ENCODE measurements around the gene KLHL15.
"Not testable (repeated sequence)": the region's sequence is repeated elsewhere in the genome, so short reads cannot be mapped to it uniquely, and the experiment has no call there.

Gene KLHL15

DNA sequence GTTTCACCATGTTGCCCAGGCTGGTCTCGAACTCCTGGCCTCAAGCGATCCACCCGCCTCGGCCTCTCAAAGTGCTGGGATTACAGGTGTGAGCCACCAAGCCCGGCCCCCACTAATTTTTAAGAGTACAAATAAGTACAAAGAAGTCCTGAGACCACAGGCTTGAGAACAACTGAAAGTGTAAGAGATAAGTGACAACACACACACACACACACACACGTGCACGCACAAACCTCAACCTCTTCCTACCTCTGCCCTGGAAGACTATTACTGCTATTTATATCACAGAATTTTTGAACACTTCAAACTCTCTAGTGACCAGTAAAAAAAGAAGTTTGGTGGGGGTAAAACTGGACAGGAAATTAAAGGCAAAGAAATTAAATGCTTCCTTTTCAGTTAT, 7.5 kb downstream of the KLHL15 start:
- DNase-seq (ENCODE audit: low read depth in 2 of 2, low spot score in 1 of 2) = no peak

DNA sequence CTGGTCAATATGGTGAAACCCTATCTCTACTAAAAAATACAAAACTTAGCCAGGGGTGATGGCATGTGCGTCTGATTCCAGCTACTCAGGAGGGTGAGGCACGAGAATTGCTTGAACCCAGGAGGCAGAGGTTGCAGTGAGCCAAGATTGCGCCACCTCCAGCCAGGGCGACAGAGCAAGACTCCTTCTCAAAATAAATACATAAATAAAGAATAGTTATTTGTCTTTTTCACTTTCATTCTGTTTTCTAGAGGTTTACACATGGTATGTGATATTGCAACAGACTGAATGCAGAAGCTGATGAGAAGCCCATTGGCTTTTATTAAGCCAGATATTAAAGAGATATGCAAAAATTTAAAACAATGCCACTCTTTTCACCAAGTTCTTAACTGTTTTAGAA, 8.2 kb downstream of the KLHL15 start:
- DNase-seq (ENCODE audit: low read depth in 2 of 2, low spot score in 1 of 2) = no peak

DNA sequence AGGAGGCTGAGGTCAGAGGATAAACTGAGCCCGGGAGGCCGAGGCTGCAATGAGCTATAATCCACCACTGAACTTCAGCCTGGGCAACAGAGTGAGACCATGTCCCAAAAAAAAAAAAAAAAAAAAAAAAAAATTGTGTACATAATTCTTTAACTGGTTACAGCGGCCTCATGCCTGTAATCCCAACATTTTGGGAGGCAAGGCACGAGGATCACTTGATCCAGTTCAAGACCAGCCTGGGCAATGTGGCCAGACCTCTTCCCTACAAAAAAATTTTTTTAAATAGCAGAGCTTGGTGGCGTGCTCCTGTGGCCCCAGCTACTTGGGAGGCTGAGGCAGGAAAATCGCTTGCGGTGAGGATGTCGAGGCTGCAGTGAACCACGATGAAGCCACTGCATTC, 9.3 kb downstream of the KLHL15 start:
- DNase-seq (ENCODE audit: low read depth in 2 of 2, low spot score in 1 of 2) = no peak

DNA sequence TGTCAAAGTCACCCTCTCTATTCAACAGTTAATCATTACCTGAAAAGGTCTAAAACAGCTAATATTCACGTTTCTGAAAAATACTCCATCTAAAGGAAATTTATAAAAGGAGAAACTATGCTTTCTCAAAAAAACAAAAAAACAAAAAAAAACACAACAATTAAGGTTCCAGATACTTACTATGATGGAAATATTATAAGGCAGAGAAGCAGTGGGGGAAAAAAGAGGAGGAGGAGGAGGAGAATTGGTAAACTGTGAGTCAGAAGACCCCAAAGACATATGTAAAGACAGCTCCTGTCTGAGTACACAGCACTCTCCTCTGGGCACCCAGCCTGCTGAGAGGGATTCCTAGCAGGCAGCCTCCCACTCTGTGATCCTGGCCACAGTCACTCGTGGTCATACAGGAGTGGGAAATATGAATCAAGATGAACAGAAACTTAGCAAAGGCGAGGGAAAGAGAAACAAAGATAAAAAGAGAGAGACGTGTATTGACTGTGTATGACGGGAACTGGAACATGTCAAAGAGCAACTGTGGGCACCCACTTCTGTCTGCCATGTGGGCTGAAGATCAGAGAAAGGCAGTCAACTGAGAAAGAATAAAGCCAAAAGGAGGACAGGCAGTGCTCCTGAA, 12.5 kb downstream of the KLHL15 start:
- DNase-seq (ENCODE audit: low read depth in 2 of 2, low spot score in 1 of 2) = peak in 1 of 2 donors; percentile 2

DNA sequence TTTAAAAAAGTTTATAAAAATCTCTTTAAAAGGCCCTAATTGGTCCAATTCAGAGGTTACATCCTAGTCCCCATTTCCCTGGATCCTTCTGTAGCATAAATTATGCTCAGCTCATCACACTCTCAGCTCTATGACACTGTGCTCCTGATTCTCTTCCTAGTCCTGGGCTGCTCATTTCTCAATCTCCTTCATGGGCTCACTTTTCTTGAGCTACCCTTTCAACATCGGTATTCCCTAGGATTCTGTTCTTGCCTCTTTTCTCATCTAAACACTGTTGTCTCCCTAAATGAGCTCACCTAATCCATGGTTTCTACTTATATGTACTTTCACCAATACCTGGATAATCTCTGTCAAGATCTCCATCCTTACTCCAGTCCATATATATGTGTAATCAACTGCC, 14.7 kb downstream of the KLHL15 start:
- DNase-seq (ENCODE audit: low read depth in 2 of 2, low spot score in 1 of 2) = no peak

DNA sequence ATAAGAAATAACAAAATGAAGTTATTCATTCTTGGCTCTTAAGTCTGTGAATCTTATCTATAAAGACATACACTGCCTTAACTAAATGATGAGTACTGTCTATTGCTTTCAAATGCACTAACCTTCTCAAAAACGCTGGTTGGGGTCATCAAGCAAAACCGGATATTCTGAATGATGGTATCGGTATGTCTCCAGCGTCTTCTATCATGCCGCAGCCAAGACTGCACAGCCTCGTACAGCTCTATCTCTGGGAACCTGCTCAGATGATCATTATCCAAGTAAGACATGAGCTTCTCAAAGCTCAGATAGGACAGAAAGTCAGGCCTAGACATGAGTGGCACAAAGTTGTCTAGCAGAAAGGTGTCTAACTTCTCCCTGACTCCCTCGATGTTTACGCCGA, 21.1 kb downstream of the KLHL15 start:
- DNase-seq (ENCODE audit: low read depth in 2 of 2, low spot score in 1 of 2) = no peak

DNA sequence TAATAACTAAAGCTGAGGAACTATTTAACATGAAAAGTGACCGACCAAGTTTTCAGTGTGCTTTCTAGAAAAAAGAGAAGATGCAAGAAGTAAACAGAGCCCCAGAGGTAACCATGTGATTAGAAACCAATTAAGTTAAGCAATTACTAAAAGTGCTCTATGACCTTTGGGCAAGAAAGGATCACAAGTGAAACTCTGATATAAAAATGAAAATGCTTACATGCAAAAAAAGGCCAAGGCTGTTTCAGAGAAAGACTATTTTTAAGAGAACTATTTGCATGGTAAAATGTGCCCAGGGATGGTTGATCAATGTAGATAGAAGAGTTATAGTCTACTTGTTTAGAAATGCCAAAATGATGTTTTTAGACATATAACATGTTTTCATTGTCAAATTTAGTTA, 22.0 kb downstream of the KLHL15 start:
- no peak for DNase-seq (ENCODE audit: low read depth in 2 of 2, low spot score in 1 of 2)

DNA sequence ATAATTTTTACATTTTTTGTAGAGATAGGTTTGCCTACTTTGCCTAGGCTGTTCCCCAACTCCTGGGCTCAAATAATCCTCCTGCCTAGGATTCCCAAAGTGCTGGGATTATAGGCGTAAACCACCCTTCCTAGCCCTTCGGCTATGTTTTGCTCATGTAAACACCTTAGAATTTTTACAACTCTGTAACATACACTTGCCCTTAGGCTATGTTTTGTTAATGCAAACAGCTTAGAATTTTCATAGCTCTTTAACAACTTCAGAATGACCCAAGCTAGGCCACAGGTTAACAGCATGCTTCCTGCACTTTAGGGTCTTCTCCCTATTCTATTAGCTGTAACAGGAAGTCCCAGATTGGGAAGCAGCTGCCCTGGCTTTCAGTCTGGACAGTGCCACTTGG, 24.2 kb downstream of the KLHL15 start:
- no peak for DNase-seq (ENCODE audit: low read depth in 2 of 2, low spot score in 1 of 2)

DNA sequence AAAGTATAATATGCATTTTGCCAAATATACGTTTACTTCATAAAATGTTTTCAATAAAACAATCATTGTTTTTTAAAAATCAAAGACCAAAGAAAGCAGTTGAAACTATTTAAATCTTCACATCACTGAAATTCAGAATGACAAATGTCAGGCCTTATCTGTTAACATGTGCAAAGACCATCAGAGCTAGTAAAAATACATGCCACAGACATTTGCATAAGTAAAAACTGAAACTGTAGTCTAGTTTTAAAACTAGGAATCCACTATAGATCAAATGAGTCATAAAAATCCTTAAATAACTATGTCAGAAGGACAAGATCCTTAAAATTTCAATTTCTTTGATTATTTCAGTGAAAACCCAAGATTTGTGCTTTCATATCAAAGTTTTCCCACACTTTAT, 24.8 kb downstream of the KLHL15 start:
- DNase-seq (ENCODE audit: low read depth in 2 of 2, low spot score in 1 of 2) = no peak

DNA sequence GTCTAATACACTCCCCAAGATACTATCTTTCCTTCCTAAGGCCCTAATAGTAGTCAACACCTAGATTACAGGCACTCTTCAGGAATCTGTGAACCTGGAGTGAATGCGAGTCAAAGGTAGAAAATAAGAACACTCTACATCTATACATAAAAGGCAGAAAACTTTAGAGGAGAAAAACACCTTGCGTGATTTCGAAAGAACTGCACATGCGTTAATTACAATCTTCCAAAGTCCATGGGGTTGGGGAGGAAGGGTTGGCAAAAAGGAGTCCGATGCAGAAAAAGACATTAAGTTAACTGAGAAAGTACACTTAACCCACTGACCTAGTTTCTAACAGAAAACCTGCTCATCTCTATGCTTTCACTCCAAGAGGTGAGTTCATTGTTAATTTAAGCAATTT, 27.3 kb downstream of the KLHL15 start:
- DNase-seq (ENCODE audit: low read depth in 2 of 2, low spot score in 1 of 2) = no peak

DNA sequence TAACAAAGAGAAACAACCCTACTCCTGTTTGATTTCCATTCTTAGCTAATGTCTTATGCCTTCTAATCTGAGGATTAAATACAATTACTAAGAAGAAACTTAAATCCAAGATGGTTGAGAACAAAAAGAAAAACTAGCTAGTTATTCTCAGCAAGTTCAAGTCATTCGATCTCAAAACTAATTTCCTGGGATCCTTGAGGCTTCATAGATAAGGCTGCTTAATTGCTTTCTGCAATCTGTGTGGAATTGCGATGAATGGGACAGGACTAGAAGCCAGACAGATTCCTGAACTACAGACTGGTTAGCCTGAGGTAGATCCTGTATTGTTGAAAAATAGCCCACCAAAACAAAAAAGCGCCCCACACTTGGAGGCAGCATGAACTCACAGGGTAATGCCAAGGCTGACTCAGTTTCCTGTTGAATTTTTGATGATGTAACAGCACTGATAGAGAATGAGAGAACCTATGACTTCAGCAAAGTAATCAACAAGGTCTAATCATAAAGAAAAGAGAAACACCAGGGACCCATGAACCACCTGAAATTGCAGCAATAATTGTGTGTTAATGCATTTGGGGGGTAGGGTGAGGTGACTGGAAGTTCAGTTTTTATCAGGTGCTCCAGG, 33.9 kb downstream of the KLHL15 start:
- DNase-seq (ENCODE audit: low read depth in 2 of 2, low spot score in 1 of 2) = no peak

DNA sequence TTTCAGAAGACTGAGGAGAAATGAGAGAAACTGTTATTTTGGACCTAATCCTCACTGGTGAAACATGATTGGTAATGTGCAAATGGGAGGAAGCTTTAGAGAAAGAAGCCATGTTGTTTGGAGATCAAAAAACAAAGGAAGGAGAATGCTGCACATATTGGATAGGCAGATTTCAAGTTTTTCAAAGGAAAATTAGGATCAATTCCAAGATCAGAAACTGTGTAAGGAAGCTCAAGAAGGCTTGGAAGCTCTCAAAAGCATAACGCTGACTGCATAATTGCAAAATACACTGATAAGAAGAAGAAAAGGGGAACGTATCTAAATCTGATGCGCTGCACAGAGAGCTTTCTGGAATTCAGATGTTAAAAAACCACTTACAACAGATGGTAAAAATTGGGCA, 34.6 kb downstream of the KLHL15 start:
- DNase-seq (ENCODE audit: low read depth in 2 of 2, low spot score in 1 of 2) = no peak

DNA sequence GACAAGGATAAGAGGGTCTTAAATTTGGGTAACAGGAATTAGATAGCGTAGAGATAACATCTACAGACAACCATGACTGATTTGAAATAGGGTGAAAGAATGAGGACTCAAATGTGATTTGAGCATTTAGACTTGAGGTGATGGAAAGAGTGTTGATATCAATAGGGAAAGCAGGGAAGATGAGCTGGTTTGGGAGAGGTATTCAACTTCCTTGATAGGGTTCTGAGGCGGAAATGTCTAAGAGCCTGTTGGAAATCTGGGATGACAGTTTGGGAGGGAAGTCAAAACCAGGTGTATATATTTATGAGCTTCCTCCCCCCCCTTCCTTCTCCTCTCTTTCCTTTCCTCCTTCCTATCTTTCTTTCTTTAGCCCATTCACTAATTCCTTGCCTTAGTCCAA, 36.5 kb downstream of the KLHL15 start:
- no peak for DNase-seq (ENCODE audit: low read depth in 2 of 2, low spot score in 1 of 2)

DNA sequence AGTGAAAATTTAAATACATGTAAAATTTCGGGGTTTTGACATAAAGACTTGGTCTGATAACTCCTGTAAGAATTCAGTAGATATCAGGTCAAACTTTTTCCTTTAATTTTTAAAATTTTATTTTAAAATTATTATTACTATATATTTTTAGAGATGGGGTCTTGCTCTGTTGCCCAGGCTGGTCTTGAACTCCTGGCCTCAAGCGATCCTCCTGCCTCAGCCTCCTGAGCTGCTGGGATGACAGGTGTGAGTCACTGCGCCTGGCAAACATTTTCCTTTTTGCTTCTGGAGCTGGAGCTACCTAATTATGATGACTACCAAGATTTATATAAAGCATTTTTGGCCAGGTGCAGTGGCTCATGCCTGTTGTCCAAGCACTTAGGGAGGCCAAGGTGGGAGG, 37.3 kb downstream of the KLHL15 start:
- DNase-seq (ENCODE audit: low read depth in 2 of 2, low spot score in 1 of 2) = no peak

DNA sequence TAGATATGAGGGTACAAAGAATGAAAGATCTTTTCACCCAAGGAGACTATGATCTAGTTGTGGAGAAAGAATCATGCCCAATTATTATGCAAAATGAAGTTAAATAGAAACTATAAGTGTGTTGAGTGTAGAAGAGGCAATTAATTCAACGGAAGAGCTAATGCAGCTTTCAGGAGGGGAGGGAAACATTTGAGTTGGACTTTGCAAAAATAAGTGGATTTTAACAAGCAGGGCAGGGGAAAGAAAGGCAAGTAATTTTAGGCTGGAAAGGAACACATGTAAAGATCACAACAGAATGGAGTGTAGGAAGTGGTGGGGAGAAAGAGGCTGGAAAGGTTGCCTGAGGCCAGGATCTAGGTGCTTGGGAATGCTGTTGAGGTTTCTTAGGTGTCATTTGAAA, 44.1 kb downstream of the KLHL15 start:
- no peak for DNase-seq (ENCODE audit: low read depth in 2 of 2, low spot score in 1 of 2)

DNA sequence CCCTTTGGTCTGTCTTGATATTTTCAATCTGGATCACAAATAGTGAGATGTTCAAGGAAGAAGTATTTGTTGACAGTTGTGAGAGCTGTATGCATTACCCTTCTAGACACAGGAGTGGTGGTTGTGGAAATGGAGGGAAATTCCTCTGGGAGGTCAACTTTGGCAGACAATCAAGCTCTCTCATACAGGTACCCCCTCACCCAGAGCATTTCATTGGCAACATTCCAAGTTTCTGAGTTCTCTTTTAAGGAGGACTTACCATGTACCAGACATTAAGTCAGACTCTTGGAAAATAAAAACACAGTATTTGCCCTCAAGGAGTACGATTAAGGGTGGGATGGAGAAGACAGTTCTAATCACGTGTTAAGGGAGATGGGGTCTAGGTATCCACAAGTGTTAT, 45.3 kb downstream of the KLHL15 start:
- no peak for DNase-seq (ENCODE audit: low read depth in 2 of 2, low spot score in 1 of 2)

DNA sequence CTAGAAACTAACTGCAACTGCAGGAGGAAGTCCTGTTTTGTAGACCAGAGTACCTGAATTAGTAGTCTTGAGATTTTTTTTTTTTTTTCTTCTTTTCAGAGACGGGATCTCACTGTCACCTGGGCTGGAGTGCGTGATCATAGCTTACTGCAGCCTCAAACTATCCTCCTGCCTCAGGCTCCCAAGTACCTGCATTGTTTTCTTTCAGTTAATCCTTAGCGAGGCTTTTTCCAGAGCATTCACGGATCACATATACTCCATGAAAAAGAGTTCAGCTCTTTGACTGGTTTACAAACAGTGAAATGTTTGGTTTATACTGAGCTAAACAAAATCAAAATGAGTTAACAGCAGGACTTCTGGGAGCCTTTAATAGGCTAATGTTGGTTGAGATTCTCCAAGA, 45.8 kb downstream of the KLHL15 start:
- DNase-seq (ENCODE audit: low read depth in 2 of 2, low spot score in 1 of 2) = no peak

DNA sequence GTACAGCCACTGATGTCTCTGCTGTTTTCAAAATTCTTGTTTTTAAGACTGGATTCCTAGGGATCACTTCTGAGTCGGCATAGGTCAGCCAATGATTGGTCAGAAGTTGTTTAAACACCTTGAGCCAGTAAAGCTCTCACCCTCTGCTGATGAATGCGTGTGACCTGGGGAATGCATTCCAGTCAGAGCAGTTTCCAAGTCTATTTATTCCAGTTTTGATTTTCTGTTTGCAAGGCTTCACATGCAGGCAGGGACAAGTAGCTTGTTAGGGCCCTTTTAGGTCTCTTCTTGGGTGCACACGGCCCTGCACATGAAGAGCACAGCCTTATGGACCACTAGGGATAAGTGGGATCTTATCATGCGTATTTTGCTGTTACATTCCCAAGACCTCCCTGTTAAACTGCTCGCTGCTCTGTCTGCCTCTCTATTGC, 47.0 kb downstream of the KLHL15 start:
- no peak for DNase-seq (ENCODE audit: low read depth in 2 of 2, low spot score in 1 of 2)

DNA sequence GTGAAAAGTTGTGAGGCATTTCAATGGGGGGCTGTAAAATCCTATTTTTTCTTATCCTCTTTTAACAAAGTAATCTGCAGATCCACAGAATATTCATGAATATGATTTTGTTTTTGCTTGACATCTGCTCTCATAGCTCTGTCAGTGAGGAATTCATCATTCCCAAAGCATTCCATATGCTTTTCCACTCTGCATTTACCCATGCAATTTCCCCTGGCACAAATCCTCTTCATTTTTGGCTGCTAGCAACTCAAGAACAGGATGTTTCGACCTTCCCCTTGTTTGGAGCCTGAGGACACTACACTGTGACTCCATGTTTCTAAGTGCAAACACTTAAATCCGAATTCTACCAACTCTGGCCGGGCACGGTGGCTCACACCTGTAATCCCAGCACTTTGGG, 48.5 kb downstream of the KLHL15 start:
- DNase-seq (ENCODE audit: low read depth in 2 of 2, low spot score in 1 of 2) = no peak

DNA sequence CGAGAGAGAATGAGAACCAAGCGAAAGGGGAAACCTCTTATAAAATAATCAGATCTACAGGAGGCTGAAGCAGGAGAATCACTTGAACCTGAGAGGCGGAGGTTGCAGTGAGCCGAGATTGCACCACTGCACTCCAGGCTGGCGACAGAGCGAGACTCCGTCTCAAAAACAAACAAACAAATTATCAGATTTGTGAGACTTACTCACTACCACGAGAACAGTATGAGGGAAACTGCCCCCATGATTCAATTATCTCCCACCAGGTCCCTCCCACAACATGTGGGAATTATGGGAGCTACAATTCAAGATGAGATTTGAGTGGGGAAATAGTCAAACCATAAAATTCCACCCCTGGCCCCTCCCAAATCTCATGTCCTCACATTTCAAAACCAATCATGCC, 61.4 kb downstream of the KLHL15 start:
- DNase-seq (ENCODE audit: low read depth in 2 of 2, low spot score in 1 of 2) = not testable (repeated sequence)

DNA sequence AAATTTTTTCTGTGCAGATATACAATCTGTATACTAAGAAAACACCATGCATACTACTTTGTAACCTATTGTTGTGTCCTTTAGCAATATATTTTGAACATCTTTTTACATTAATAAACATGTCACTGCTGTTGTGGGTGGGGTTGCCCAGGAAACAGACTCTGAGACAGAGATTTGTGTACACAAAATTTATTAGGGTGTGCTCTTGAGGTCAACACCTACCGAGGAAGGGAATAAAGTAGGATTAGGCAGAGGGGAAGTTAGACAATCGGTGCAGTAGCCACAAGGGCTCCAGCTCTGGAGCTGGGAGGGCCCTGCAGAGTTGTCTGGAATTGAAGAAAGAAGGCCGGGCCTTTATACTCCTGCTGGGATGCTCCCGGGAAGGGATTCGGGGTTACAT, 62.8 kb downstream of the KLHL15 start:
- DNase-seq (ENCODE audit: low read depth in 2 of 2, low spot score in 1 of 2) = no peak

DNA sequence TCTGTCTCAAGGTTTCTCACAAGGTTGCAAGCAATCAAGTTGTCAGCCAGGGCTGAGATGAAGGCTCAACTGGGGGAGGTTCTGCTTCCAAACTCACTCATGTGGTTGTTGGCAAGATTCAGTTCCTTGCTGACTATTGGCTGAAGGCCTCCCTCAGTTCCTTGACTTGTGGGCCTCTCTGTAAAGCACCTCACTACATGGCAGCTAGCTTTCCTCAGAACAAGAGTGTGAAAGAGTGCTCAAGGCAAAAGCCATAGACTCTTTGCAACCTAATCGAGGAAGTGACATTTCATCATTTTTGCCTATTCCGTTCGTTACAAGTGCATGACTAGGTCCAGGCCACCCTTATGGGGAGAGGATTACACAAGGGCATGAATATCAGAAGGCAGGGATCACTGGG, 67.2 kb downstream of the KLHL15 start:
- no peak for DNase-seq (ENCODE audit: low read depth in 2 of 2, low spot score in 1 of 2)

DNA sequence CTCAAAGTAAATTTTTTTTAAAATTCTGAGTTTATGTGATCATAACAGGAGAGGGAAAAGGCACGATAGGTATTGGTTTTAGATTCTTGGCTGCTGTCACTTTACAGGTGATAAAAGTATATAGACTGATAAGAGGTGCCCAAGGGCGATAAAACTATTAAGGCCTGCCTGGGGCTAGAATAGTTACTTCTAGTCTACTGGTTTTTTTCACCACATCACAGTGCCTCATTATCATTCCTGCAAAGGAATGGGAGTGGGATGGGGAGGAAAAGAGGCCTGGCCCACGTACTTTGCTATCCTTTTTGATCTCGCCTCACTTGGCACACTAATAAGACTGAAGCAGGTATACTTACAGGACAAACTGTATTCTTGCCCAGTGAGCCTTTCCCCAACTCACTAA, 72.6 kb downstream of the KLHL15 start:
- no peak for DNase-seq (ENCODE audit: low read depth in 2 of 2, low spot score in 1 of 2)

DNA sequence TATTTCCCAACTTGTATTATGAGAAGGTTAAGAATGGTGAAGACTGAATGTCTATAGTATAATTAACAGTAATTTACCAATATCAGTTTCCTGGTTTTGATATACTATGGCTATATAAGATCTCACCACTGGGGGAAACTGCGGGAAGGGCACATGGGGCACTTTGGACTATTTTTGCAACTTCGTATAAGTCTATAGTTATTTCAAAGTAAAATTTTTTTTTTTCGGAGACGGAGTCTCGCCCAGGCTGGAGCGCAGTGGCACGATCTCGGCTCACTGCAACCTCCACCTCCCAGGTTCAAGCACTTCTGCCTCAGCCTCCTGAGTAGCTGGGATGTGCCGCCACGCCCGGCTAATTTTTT, 73.1 kb downstream of the KLHL15 start:
- no peak for DNase-seq (ENCODE audit: low read depth in 2 of 2, low spot score in 1 of 2)

Data from stimulated activated CD8-positive, alpha-beta memory T cell treated with anti-CD3 and anti-CD28 coated beads, Interleukin-4, amount 100 ng/mL, for 4 hours (primary cell).